ENCODE data around the gene AXL. TPM values are rescaled to one million over a fixed set of nuclear protein-coding genes. Genes with fewer than 3 reads are reported as not detected.
A peak's percentile ranks its signal among the peaks of the same experiment; 100 is the strongest.

AXL gene
- total RNA-seq, result 10 to 100 TPM in 7 of 9 donors, 1 to 10 TPM in 2; 9.3 to 62.5 (median 13.2) TPM
- polyA plus RNA-seq, result 10 to 100 TPM in 1 of 2 donors, 1 to 10 TPM in 1; 5.0 to 21.1 TPM
- long read RNA-seq, donor 1, full-length matches to known transcripts, result 3 of 6 reads
- long read RNA-seq, donor 1, partial matches to known transcripts, result 2 of 6 reads
- long read RNA-seq, donor 1, other reads (novel, unspliced or antisense), result 1 of 6 reads
- long read RNA-seq, donor 2, full-length matches to known transcripts, result 4 of 10 reads
- long read RNA-seq, donor 2, partial matches to known transcripts, result 1 of 10 reads
- long read RNA-seq, donor 2, other reads (novel, unspliced or antisense), result 5 of 10 reads
- long read RNA-seq, donor 3, full-length matches to known transcripts, result 1 of 8 reads
- long read RNA-seq, donor 3, partial matches to known transcripts, result 5 of 8 reads
- long read RNA-seq, donor 3, other reads (novel, unspliced or antisense), result 2 of 8 reads

DNA sequence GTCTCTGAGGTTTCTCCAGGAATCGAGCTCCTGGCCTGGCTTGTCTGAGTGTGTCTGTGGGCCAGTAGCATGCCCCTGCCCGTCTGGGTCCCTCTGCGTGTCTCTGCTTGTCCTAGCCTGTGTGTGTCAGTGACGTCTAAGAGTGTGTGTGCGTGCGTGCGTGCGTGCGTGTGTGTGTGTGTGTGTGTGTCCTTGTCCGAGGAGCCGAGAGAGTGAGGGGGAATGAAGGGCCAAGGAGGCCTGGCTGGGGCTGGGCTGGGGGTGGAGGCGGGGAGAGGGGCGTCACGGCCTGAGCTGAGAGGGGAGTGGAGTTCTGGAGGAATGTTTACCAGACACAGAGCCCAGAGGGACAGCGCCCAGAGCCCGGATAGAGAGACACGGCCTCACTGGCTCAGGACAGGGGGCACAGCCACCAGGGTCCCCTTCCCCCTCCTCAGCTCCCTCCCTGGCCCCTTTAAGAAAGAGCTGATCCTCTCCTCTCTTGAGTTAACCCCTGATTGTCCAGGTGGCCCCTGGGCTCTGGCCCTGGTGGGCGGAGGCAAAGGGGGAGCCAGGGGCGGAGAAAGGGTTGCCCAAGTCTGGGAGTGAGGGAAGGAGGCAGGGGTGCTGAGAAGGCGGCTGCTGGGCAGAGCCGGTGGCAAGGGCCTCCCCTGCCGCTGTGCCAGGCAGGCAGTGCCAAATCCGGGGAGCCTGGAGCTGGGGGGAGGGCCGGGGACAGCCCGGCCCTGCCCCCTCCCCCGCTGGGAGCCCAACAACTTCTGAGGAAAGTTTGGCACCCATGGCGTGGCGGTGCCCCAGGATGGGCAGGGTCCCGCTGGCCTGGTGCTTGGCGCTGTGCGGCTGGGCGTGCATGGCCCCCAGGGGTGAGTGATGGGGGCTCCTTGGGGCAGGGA, at the start of gene AXL:
TSS of gene AXL (plus strand) at position 609 of the 893 bp plus-strand sequence. CDS start at position 779, 170 bp downstream.
- 6 to 9% (median 7%) methylated on average over 29 to 32 of the region's 32 CpGs for WGBS, 4 donors
- peak; percentile 67 to 88 (median 83) for DNase-seq
- TF ChIP-seq, protein P1, sequence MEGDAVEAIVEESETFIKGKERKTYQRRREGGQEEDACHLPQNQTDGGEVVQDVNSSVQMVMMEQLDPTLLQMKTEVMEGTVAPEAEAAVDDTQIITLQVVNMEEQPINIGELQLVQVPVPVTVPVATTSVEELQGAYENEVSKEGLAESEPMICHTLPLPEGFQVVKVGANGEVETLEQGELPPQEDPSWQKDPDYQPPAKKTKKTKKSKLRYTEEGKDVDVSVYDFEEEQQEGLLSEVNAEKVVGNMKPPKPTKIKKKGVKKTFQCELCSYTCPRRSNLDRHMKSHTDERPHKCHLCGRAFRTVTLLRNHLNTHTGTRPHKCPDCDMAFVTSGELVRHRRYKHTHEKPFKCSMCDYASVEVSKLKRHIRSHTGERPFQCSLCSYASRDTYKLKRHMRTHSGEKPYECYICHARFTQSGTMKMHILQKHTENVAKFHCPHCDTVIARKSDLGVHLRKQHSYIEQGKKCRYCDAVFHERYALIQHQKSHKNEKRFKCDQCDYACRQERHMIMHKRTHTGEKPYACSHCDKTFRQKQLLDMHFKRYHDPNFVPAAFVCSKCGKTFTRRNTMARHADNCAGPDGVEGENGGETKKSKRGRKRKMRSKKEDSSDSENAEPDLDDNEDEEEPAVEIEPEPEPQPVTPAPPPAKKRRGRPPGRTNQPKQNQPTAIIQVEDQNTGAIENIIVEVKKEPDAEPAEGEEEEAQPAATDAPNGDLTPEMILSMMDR (IDR thresholded peaks at IDR 0.05), result no peak
- TF ChIP-seq POLR2A (IDR thresholded peaks at IDR 0.05), result peak in 1 of 2 donors; percentile 52
- H3K9me3 ChIP-seq, result no peaks in the 10 kb centered on the region
- peaks cover 0 to 22% (median 4%) of the 10 kb centered on the region in 12 donors for H3K4me1 ChIP-seq
- ATAC-seq, result peak; percentile 72 to 85 (median 76)
- H3K27ac ChIP-seq, result peak within 1 kb of the TSS; percentile 80 to 97 (median 94)
- peaks cover 0 to 14% (median 0%) of the 10 kb centered on the region in 9 donors for H3K27me3 ChIP-seq
- peaks cover 0 to 17% (median 0%) of the 10 kb centered on the region in 9 donors for H3K36me3 ChIP-seq
- intact Hi-C loops (cut with DNase I), result no loop called here
- peak within 1 kb of the TSS; percentile 2 to 79 (median 67) for H3K4me3 ChIP-seq

DNA sequence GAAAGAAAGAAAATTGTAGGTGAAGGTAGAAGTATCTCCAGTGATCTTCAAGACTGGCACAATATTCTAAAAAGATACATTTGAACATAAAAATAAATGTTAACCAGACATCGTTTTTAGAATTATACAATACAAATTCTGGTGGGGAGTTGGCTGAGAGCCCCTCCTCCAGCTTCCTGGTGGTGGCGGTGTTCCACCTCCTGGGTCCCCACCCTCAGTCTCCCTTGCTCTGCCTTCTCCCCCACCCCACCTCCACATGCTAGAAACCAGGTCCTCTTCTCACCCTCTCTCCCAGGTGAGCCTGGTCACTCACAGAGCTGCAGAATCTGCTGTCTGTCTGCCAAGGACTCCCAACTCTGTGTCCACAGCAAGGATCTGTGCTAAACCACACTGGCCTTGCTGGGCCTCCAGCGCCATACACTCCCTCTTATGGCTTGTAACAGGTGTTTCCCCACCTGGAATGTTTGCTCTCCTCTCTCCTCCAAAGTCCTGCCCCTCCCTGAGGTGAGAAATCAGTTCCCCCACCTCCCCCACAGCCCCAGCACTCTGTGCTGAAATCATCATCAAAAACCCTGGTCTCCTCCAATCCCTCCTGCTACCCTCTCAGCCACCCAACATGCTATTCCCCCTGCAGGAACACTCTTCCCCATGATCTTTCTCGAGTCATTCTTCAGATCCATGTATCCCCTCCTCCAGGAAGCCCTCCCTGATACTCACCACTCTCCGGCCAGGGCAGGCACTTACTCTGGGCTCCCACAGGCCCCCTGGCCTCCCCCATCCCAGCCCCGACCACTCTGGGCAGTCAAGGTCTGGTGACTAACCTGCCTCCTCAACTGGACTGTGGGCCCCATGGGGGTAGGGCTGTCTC, 46.5 kb upstream of the AXL start:
- TF ChIP-seq POLR2A (IDR thresholded peaks at IDR 0.05), result no peak
- TF ChIP-seq, protein P1 (IDR thresholded peaks at IDR 0.05), result no peak
- WGBS, 4 donors, result 65 to 72% (median 68%) methylated on average over 6 of the region's 6 CpGs

DNA sequence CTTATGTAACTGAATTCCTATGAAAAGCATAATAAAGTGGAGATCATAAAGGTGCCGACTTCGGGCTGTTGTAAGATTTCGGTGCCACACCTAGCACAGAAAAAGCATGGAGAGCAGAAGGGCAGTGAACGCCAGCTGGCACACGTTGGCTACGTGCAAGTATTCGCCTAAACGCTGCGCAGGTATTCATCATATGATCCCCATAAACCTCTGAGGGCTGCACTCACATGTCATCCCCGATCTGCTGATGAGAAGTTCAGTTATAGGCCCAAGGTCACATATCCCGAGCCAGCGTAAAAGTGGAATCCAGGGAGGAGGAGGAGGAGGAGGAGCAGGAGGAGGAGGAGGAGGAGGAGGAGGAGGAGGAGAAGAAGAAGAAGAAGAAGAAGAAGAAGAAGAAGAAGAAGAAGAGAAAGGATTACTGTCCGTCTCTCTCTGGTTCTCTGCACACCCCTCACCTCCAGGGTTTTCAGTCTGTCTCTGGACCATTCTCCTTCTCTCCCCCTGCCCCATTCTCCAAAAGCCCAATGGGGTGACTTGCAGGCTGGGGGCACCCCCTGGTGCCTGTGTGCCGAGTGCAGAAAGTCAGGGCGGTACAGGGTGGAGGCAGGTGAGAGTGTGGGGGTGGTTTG, 44.6 kb upstream of the AXL start:
- no peak for TF ChIP-seq POLR2A (IDR thresholded peaks at IDR 0.05)
- TF ChIP-seq, protein P1 (IDR thresholded peaks at IDR 0.05), result no peak
- no peak overlapping the region for H3K27ac ChIP-seq
- H3K27me3 ChIP-seq, result no peaks in the 10 kb centered on the region
- peaks cover 0 to 22% (median 0%) of the 10 kb centered on the region in 12 donors for H3K4me1 ChIP-seq
- intact Hi-C loops (cut with DNase I), result no loop called here
- no peaks in the 10 kb centered on the region for H3K9me3 ChIP-seq
- H3K36me3 ChIP-seq, result no peaks in the 10 kb centered on the region
- DNase-seq, result no peak
- WGBS, 4 donors, result 84 to 87% (median 86%) methylated on average over 15 of the region's 15 CpGs
- ATAC-seq, result no peak
- no peak overlapping the region for H3K4me3 ChIP-seq

More for the DNA sequence above, 46.5 kb upstream of the AXL start:
- H3K27me3 ChIP-seq, result no peaks in the 10 kb centered on the region
- no peak overlapping the region for H3K27ac ChIP-seq
- DNase-seq, result peak in 1 of 5 donors; percentile 18
- H3K36me3 ChIP-seq, result no peaks in the 10 kb centered on the region
- no peak overlapping the region for H3K4me3 ChIP-seq
- peaks cover 0 to 22% (median 0%) of the 10 kb centered on the region in 12 donors for H3K4me1 ChIP-seq
- ATAC-seq, result peak in 1 of 4 donors; percentile 27
- no peaks in the 10 kb centered on the region for H3K9me3 ChIP-seq
- intact Hi-C loops (cut with DNase I), result no loop called here
